H1 (cell line): ENCODE results near the gene TRAPPC2L. TPM values are rescaled to one million over a fixed set of nuclear protein-coding genes. Genes with fewer than 3 reads are reported as not detected.

Experiments used
- CBX5 ChIP-seq: fragments of 300-800, 300-1000 bp; sonication (generic); IDR thresholded peaks from 2 replicates; pipeline ENCODE4 v1.7.1; 2016; ENCODE audit warnings: antibody characterized with exemption, low read length, low read depth
- CHD2 ChIP-seq: IDR thresholded peaks from 2 replicates; pipeline ENCODE4 v1.6.1; 2012; ENCODE audit warnings: low read length, improper control_type of control experiment
- MAFK ChIP-seq: IDR thresholded peaks from 2 replicates; pipeline ENCODE4 v1.6.1; 2012; ENCODE audit warnings: low read depth, mild to moderate bottlenecking, improper control_type of control experiment, low read length
- RAD21 ChIP-seq, 2 experiments: IDR thresholded peaks in 1 of 2; conservative IDR thresholded peaks in 1 of 2; 2 replicates each; pipeline ENCODE4 v1.6.1; 2011; ENCODE audit warnings: low read depth in 2 of 2, low read length in 2 of 2, improper control_type of control experiment in 1 of 2, inconsistent platforms in 1 of 2, mild to moderate bottlenecking in 1 of 2, moderate library complexity in 1 of 2
- SP2 ChIP-seq: IDR thresholded peaks from 2 replicates; pipeline ENCODE4 v1.6.1; 2012; ENCODE audit warnings: mild to moderate bottlenecking, low read length, inconsistent platforms
- TAF7 ChIP-seq: optimal IDR thresholded peaks from 2 replicates; pipeline ENCODE3; 2011; ENCODE audit warnings: low read depth, mild to moderate bottlenecking, inconsistent platforms, low read length, moderate library complexity, borderline replicate concordance
- YY1 ChIP-seq: IDR thresholded peaks from 2 replicates; pipeline ENCODE4 v1.6.1; 2011; ENCODE audit warnings: low read depth, mild to moderate bottlenecking, low read length
- ZNF274 ChIP-seq: IDR thresholded peaks from 2 replicates; pipeline ENCODE4 v1.7.0; 2012; ENCODE audit warnings: low read length, borderline replicate concordance; ENCODE audit errors: extremely low read depth
- polyA plus RNA-seq, 7 experiments: library from polyadenylated mRNA; depleted of rRNA in 3 of 7; stranded (reverse) in 5 of 7; unstranded in 2 of 7; fragments of >200 nt in 5 of 7; fragments of 200-250 nt in 2 of 7; gene quantifications; 1 replicate in 5 of 7; 2 replicates in 1 of 7; 4 replicates in 1 of 7; pipeline versions ENCODE4 v1.2.1 to v1.2.3, GENCODE V29; 2011 to 2013; ENCODE audit warnings: missing spikeins in 2 of 7, mixed read lengths in 2 of 7
- total RNA-seq: library from RNA; stranded (reverse); fragmentation: NEBNext Ultra II Directional; extraction: Animal tissue kit (Norgen Biotek cat#: 25700); gene quantifications from 2 replicates; pipeline ENCODE4 v1.2.1, GENCODE V29; 2021

Gene TRAPPC2L
- total and polyA plus RNA-seq, 2 of the 8 experiments (the other 6 are each of a cell fraction or from before 2014, with no cell fraction given) = 98.7 to 133 TPM

GRCh38 chr16:88884569-88885271 lies 27.8 kb downstream of the TRAPPC2L start (continued):
- no peak for TF ChIP-seq CBX5
- TF ChIP-seq CHD2 = no peak
- no peak for TF ChIP-seq TAF7
- no peak for TF ChIP-seq MAFK
- TF ChIP-seq SP2 = no peak
- no peak for TF ChIP-seq RAD21 (IDR thresholded peaks at IDR 0.05 in 1 of 2, conservative IDR thresholded peaks at IDR 0.05 in 1 of 2; ENCODE audit: low read depth in 2 of 2, low read length in 2 of 2)
- TF ChIP-seq YY1 = no peak
- no peak for TF ChIP-seq ZNF274
